Fibroblast of lung (primary cell): ENCODE data around the gene COPB1.

Source experiments
- CTCF ChIP-seq, 2 donors: IDR thresholded peaks in 1 of 2; conservative IDR thresholded peaks in 1 of 2; 1 replicate in 1 of 2; 2 replicates in 1 of 2; pipeline ENCODE4 v1.5.1; 2011 to 2012; ENCODE audit warnings: low read length in 2 of 2, control low read depth in 1 of 2, inconsistent platforms in 1 of 2, low read depth in 1 of 2, mild to moderate bottlenecking in 1 of 2
- EZH2 ChIP-seq: IDR thresholded peaks from 2 replicates; pipeline ENCODE4 v1.5.1; 2012; ENCODE audit warnings: low read length, control low read depth, mild to moderate bottlenecking; ENCODE audit errors: missing control alignments

- no peak for TF ChIP-seq CTCF (conservative IDR thresholded peaks at IDR 0.05 in 1 of 2, IDR thresholded peaks at IDR 0.05 in 1 of 2; ENCODE audit: low read depth in 1 of 2, low read length in 2 of 2)
- TF ChIP-seq EZH2: no peak
These were observed 39.4 kb upstream of the COPB1 start for GRCh38 chr11:14538926-14539554.
